TTC549 (cell line): ENCODE results near the gene ABHD12B.

Experiments
- FAIRE-seq: peaks from 2 replicates; lab custom pipeline; 2012; peaks lifted over from hg19 to GRCh38; lab: Jason Lieb, UNC

ABHD12B gene

DNA sequence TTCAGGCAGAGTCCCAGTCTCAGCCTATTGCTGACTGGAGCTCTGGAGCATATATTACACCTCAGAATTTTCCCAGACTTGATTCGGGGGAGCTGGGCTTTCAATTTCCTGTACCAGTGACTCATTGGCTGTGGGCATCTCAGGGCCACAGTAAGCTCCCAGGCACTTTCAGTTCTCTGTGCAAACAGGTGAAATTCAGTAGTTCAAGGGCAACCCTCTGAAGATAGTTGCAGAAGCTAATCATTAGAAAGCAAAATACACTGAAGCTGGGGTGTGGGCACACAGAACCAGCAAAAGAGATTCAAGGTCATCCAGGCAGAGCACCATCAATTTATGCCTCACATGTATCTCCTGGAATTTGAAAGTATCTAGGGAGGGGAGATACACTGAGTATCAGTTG lies 32.8 kb upstream of the ABHD12B start:
- FAIRE-seq = no peak

DNA sequence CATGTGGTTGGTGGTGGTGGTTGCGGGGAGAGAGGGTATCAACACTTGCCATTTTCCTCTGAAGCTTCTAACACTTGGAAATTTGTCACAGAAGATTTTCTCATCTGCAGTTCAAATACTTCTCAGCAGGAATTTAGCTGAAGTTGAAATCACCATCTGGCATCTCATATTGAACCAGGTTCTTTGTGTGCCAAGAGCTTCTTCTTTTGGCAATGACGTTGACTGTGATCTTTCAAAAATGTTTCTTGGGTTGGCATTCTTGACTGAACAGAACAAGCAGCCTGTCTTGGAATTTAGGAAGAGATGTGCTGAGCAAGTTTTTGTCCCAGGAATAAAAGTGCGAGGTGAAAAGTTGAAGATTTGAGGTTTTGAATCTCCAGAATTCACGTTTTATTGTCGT lies 32.2 kb upstream of the ABHD12B start:
- no peak for FAIRE-seq

DNA sequence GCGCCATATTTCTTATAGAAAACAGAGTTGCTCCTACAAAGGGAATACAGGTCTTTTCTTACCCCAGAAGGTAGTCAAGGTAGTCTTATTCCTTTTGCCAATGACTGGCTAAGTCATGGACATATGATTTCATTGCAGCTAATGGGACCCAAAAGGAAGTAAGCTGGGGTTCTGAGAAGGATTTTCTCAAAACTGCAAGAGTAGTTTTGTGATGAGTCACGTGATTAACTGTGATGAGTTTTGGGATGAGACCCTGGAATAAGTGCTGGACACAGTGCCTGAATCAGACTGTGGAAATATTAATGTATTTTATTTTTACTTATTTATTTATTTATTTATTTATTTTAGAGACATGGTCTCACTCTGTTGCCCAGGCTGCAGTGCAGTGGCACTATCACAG lies 27.5 kb upstream of the ABHD12B start:
- no peak for FAIRE-seq

DNA sequence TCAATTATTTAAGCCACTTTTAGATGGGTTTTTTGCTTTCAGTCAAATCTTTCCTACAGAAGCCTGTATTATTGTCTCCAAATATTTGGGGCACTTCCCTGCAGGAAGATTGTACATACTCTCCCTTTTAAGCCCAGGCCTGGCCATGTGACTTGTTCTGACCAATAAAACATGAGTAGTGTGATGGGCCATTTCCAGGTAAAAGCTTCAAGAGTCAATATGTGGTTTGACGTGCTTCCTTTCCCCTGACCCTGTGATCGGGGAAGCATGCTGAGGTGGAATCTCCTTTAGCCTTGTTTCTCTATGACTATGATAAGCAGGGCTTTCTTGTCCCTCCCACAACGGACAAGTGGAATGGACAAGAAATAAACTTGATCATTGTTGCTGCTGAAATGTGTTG lies 26.7 kb upstream of the ABHD12B start:
- FAIRE-seq = no peak

DNA sequence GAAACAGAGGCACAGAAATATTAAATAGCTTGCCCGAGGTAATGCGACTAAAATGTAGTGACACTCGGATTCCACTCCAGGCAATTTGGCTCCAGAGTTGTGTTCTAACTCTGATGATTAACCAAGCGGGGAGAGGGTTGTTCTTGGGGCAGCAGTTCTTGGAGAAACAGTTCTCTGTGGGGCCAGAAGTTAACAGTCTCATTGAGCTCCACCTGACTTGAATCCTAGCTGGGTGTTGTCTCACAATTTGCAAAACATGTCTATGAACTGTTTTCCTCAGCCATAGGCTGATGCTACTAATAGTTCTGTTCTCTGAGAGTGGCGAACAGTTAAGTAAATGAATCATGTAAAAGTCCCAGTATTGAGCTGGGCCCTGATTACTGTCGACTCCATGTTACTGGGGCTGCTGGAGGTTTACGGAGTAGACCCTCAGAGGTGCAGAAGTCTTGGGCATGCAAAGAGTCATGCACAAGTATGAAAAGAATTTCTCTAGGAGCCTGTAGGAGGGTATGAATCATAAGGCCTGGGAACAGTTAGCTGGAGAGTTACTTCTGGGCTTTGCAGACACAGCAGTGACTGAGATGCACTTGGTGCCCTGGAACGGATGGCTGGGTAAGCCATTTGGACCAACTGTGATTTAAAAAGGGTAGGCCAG lies 25.5 kb upstream of the ABHD12B start:
- no peak for FAIRE-seq

DNA sequence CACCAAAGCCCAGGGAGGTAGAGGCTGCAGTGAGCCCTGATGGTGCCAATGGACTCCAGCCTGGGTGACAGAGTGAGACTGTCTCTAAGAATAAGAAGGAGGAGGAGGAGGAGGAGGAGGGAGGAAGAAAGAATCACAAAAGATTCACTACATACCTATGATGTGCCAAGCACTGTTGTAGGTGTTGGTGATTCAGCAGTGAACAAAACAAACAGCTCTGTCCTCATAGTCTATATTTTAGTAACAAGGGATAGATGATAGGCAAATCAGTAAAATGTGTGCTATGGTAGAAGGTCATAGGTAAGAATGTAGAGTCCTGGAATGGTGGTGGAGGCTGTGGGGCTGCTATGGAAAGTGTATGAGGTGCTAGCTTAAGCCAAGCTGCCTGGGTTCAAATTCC lies 18.0 kb upstream of the ABHD12B start:
- no peak for FAIRE-seq

DNA sequence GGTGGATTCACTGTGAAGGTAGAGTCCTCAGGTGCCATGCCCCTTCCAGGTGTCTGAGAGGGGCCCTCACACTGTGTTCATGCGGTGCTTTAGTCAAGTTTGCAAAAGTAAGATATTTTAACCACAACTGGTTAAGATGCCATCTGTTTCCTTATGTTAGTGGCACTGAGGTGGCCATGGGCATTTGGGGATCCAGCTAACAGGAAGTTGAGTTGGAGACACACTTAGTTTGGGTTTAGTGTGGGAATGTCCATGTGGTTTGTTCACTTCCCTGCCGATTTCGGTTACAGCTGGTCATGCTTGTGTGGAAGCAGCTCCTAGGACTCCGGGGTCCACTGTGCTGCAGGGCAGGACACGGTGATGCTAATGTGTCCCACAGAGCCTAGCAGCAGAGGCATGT lies 17.3 kb upstream of the ABHD12B start:
- FAIRE-seq = no peak

DNA sequence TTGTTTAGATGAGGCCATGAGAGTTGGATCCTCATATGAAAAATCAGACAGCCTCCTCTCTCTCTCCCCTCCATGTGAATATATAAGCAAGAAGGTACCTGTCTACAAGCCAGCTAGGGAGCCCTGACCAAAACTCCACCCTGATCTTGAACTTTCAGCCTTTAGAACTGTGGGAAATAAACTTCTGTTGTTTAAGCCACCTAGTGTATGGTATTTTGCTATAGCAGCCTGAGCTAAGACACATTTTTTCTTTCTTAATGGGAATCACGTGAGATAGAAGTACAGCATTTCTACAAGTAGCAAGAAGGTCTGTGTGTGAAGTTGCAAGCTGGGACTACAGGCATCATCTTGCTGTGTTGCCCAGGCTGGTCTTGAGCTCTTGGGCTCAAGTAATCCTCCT lies 16.3 kb upstream of the ABHD12B start:
- FAIRE-seq = no peak

DNA sequence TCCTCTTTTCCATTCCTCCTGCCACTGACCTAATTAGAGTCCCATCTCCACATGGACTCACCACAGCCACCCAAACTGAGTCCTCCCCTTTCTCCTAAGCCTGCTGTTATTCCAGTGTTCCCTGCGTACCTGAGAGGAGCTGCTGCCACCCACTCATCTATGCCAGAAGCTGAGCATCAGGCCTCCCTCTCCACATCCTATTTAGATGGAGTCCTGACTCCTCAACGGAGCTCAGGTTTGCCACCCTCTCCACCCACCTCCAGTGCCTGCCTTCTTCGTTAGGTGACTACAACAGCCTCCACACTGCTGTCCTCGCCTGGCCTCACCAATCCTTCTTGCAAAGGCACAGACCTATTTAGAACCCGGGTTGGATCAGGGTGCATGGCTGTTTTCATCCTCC lies 15.2 kb upstream of the ABHD12B start:
- no peak for FAIRE-seq

DNA sequence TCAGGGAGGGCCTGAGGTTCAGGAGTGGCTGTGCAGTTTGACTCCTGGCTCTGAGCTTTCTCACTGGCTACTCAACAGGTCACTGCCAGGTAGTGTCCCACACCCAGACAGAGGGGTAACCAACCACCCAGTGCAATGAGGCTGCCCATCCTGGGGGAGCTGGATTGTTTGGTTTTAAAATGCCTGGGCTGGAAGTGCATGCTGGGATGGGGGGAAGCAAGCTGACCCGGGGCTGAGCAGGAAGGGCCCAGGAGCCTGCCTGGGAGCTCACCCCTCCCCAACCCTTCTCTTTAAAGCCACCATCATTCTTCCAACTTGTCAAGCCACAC lies 12.6 kb upstream of the ABHD12B start:
- FAIRE-seq = no peak

DNA sequence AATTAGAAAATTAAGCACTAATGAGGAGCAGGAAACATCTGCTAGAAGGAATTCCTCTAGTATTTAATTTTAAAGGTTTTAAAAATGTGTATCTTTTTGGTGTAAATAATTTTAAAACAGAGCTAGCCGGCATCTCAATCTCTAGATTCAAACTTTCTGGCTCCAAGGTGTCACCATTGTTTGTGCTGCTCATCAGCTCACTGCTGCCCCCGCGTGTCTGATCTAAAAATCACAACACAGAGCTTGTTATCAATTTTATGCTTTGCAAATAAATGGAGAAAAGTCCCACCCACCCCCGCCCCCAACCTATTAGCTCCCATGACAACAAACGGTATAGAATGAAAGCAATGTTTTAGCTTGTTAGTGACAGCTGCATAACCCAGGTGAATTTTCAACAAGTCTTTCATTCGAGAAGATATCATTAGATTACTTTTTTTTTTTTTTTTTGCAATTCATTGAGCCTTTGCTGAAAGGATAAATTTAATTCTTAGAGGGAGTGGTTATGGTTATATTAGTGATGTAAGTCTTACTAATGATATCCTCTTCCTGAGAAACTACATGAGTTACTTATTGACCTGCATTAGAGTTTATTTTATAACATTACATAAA lies 11.3 kb upstream of the ABHD12B start:
- no peak for FAIRE-seq

DNA sequence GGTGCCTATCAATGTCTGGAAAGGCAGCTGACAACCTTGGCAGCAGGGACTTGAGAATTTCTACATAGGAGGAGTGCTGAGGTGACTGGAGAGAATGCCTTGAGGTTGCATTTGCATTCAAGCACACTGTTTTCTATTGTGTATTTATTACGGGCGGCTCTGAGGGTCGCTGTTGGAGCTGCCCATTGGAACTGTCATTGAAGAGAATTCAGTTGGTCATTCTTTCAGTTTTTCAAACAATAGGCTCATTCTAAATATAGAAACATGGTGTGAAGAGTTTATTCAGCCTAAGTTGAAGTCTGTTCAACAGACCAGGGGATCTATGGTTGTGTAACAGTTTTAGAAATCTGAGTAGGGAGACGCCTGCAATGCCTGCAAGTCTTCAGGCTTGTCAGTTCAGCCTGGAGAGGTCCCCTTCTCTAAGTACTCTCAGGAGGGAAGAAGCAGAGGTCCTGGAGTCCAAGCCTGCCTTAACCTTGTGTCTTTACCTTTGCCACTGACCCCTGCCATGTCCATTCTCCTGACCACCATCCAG lies 9.8 kb upstream of the ABHD12B start:
- no peak for FAIRE-seq

DNA sequence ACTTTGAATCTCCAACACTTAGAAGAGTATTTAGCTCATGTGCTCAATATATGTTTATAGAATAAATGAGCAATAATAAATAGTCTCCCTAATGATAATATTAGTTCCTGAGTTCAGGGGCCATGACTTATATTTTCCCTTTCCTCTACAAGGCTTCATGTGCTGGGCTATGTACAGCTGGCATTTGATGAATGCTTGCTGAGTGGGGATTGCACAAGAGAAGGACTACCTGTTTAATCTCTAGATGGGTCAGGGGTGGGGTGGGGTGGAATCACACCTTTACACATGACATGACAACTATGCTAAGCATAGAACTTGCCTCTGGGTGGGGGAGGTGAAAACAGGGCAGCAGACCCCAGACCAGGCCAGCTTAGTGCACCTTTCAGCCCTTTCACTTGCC lies 7.6 kb upstream of the ABHD12B start:
- FAIRE-seq = no peak

DNA sequence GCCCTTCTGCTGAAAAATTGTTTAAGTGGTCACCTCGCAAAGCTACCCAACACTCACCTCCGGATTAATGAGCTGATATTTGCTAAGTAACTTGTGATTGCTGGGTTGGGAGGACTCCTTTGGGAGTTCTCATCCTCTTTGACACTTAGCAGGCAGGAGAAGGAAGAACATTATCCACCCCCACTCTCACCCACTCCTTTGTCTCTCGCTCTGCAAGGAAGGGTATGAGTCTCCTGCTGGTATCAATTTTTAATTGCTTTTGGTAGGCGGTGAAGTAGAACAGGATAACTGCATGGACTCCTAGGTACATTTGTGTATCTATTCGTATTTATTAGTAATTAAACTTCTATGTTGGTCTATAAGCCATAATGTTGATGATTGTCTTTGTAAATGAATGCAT lies 6.9 kb upstream of the ABHD12B start:
- FAIRE-seq = no peak

DNA sequence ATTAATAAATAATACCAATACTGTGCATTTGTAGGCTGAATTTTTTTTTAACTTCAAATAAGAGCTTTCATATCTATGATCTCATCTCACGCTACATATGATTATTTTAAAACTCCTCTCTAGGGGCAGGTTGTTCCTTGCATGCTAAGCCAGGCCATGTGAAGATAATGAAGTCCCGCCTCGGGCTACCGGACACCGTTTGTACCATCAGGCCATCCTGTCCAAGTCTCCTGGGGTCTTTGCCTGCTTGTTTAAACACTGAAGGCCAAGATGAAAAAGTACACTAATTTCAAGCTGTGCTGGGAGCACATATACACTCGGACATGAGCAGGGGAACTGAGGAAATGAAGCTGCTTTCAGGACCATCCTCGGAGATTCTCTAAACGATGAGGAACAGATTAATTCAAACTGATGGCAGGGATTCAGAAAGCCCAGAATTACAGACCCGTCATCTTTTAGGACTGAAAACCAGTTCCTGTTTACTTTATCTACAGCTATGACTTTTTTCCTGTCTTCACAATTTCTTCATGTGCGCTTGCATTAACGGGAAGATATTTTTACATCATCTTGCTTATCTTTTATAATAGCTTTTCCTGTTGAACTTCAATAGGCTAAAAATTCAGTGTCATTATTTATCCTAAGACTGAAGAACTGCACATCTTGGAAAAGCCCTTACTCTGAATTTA lies 6.3 kb upstream of the ABHD12B start:
- no peak for FAIRE-seq

DNA sequence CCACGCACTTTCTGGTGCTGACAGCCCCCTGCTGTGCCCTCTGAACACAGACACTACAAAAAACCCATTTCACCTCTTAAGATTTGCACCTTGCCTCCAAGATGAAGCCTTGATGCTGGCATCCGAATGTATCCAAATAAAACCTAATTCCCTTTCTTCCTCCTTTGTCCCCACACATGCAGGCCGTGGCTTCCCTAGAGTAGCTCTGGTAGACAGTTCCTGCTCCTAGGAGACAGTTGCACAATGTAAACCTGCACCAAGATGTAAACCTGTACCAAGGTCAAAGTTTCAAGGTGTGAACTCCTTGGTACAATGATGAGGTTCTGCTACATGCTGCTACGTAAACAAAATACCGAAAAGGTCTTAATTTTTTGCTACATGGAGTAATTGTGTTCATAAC lies 625 bp upstream of the ABHD12B start:
- no peak for FAIRE-seq

DNA sequence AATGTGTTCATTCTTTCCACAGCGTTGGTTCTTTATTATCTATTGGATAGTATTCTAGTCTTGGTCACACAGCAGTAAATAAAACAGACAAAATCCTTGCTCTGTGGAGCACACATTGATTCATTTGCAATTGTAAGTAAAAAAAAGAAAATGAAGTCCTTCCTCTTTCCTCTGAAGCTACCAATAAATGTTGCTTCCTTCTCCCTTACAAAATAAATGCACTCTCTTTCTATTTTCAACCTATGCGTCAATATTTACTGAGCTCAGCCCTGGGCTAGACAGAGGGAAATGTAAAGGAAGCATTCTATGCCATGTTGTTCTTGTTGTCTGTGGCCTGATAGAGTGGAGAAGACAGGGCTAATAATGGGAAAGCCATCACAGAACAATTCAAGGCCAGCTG lies 2.9 kb downstream of the ABHD12B start:
- no peak for FAIRE-seq

DNA sequence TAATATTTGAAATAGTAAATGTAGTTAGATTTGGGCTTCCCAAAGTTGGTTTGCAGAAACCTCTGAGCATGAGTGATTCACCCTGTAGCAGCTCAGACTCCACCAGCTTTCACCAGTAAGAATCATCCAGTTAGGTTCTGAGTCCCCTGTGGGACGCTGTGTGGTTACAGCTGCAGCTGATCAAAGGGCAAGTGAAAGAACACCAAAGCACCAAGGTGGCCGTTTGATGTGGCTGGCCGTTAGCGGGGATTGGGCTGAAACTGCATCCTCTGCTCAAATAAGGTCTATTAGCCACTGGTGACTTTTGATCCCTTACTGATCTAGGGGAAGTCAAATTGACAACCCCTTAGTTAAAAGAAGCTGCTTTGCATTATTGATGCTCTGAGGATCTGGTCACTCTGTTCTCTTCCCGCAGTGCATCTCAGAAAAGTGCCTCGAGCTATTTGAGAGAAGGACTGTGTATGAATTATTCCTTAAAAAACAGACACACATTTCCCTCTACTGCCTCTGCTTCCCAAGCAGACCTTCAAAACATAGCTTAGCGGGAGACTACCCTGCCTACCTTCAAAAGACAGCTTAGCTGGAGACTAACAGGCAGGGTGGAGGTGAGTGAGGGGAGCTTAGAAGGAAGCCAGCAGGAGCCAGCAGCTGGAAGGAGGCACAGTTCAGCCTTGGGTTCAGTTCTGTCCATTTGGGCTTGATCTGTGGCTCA lies 3.7 kb downstream of the ABHD12B start:
- FAIRE-seq = no peak

DNA sequence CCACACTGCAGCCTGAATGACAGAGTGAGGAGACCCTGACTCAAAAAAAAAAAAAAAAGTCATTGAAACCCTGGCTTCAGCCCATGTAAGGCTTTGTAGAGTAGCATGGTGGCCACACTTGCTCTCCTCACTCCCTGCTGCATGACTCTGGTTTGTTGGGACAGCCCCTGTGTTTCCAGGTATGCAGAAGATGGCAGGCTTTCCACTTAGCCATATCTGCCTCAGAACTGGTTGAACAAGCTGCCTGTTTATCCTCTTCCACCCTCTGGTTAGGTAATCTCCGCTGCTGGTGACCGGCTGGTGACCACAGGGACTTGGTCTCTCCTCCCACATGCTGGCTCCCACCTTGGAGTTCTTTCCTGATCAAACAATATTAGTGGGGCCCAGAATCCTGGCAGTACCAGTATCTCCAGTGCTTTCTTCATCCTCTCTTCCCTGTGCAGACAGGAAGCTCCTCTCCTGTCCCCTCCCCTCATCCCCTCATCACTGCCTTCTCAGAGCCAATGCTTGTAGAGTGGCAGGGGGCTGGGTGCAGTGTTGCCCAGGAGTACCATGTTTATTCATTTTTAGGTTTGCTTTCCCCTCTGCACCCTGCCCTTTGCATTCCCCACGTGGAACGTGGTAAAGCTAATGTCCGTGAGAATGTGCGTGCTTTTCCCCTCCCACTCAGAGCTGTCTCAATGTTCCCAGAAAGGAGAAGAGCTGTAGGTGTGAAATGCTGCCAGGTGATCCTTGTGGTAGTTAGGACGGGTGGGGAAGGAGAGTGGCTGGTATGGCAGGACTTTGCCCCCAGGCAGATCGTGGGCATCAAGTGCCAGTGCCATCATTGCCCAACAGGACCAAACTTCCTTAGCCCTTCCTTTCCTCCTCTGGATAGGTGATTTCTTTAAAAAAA lies 11.3 kb downstream of the ABHD12B start:
- FAIRE-seq = no peak

DNA sequence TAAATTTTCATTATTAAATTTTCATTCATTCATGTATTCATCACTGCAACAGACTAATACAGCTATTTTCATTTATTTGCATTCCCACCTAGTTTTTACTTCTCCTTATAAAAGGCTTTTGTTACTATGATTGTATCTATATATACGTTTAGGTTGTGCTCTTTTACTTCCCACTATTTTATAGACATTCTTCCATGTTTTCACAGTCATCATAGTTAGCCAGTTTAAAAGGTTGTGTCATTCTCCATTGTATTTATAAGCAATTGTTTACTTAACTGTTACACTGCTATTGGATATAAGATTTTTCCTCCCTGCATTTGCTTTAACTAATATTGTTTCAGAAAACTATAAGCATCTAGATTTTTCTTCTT lies 12.0 kb downstream of the ABHD12B start:
- FAIRE-seq = no peak

DNA sequence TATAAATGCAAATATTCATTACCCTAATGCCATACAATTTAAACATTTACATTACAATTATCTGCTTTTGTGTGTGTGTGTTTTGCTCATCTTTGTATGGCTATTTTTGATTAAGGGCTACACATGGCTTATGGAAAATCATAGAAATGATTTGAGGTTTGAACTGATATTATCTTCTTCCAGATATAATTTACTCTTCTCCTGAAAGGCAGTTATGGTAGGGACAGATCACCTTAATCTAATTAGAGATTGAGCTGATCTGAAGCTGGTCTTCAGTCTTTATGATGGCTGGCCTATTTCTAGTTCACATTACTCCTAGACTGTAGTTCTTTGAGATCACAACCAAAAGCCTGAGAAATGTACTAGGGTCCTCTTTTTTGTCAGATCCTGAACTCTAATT lies 15.6 kb downstream of the ABHD12B start:
- no peak for FAIRE-seq

DNA sequence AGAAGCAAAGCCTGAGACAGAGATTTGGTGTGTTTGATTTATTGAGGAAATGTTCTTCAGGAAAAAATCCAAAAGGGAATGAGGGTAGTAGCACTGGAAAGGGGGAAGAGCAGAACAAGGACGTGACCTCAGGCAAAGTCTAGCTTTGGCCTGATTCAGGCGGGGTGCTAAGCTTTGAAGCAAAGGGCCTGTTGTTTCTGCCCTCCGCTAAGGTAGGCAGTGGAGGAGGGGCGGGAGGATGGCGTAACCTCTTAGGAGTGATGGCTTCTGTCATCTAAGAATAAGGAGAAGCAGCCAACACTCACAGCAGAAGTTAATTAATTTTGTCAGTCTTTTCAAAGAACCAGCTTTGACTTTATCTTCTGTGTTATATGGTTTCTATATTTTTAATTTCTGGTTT lies 20.4 kb downstream of the ABHD12B start:
- FAIRE-seq = no peak
